Measurements from ENCODE around the gene NRG3.

Gene NRG3

GRCh38 chr10:81950358-81950757 lies 75.4 kb downstream of the NRG3 start:
- Histone ChIP-seq H3K36me3 (ENCODE audit: control insufficient read depth in 1 of 2, insufficient read depth in 2 of 2, low read length in 2 of 2) (no peaks in the 10 kb centered on the region), H3K9ac (ENCODE audit: low read depth in 1 of 2, low read length in 2 of 2) (no peak overlapping the region), H3K9me3 (ENCODE audit: control insufficient read depth in 1 of 2, low read length in 2 of 2) (peaks cover 0 to 10% of the 10 kb centered on the region in 2 donors), H3K27ac (ENCODE audit: low read depth, low read length) (no peak overlapping the region), H3K4me3 (ENCODE audit: low read depth in 1 of 2, low read length in 2 of 2) (no peak overlapping the region), H3K27me3 (ENCODE audit: control insufficient read depth in 1 of 2, insufficient read depth in 2 of 2, low read length in 2 of 2) (no peaks in the 10 kb centered on the region), H3K4me1 (ENCODE audit: control insufficient read depth in 1 of 2, insufficient read depth in 2 of 2, low read length in 2 of 2) (no peaks in the 10 kb centered on the region)

- no peaks in the 10 kb centered on the region for H3K36me3 ChIP-seq (ENCODE audit: control insufficient read depth in 1 of 2, insufficient read depth in 2 of 2, low read length in 2 of 2)
- H3K27ac ChIP-seq (ENCODE audit: low read depth, low read length), result no peak overlapping the region
- H3K4me1 ChIP-seq (ENCODE audit: control insufficient read depth in 1 of 2, insufficient read depth in 2 of 2, low read length in 2 of 2), result no peaks in the 10 kb centered on the region
- H3K9ac ChIP-seq (ENCODE audit: low read depth in 1 of 2, low read length in 2 of 2), result no peak overlapping the region
- peaks cover 0 to 9% of the 10 kb centered on the region in 2 donors for H3K9me3 ChIP-seq (ENCODE audit: control insufficient read depth in 1 of 2, low read length in 2 of 2)
- no peak overlapping the region for H3K4me3 ChIP-seq (ENCODE audit: low read depth in 1 of 2, low read length in 2 of 2)
- no peaks in the 10 kb centered on the region for H3K27me3 ChIP-seq (ENCODE audit: control insufficient read depth in 1 of 2, insufficient read depth in 2 of 2, low read length in 2 of 2)
Observed at GRCh38 chr10:81953420-81953819, 78.4 kb downstream of the NRG3 start.

DNA sequence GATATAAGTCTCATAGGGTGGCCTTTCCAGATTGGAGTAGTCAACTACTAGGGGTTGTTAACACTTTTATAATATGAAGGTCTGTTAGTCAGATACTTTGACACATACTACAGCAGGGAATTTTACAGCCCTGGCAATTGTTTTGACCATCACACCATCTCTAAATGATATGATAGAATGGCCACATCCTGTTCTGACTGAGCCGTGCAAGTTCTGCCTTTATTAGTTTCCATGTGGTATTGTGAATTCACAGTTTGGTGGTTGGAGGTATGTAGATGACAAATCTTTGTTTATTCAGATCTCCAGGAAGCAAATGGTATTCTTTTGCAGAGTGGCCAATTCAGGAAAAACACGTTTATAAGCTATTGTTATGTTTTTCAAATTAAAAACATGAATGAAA lies 83.0 kb downstream of the NRG3 start:
- Histone ChIP-seq H3K27ac (ENCODE audit: low read depth, low read length) (no peak overlapping the region), H3K9me3 (ENCODE audit: control insufficient read depth in 1 of 2, low read length in 2 of 2) (peaks cover 0 to 4% of the 10 kb centered on the region in 2 donors), H3K27me3 (ENCODE audit: control insufficient read depth in 1 of 2, insufficient read depth in 2 of 2, low read length in 2 of 2) (no peaks in the 10 kb centered on the region), H3K4me3 (ENCODE audit: low read depth in 1 of 2, low read length in 2 of 2) (no peak overlapping the region), H3K9ac (ENCODE audit: low read depth in 1 of 2, low read length in 2 of 2) (no peak overlapping the region), H3K4me1 (ENCODE audit: control insufficient read depth in 1 of 2, insufficient read depth in 2 of 2, low read length in 2 of 2) (no peaks in the 10 kb centered on the region), H3K36me3 (ENCODE audit: control insufficient read depth in 1 of 2, insufficient read depth in 2 of 2, low read length in 2 of 2) (no peaks in the 10 kb centered on the region)

DNA sequence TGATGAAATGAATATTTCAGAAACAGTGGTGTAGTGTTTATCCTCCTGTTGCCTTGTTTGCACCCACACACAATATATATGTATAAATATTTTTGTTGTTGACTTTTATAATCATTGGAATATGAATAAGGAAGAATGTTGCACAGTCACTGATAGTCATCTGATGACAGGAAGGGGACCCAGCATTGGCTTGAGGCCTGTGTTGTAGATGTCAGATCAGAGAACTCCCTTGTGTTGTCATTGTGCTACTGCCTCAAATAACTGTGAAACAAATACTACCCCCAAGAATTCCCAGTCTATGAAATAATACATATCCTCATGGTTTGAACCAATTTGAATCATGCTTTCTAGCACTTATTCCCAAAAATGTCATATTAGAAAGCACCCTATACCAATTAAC lies 84.0 kb downstream of the NRG3 start:
- Histone ChIP-seq H3K27me3 (ENCODE audit: control insufficient read depth in 1 of 2, insufficient read depth in 2 of 2, low read length in 2 of 2) (no peaks in the 10 kb centered on the region), H3K9ac (ENCODE audit: low read depth in 1 of 2, low read length in 2 of 2) (no peak overlapping the region), H3K36me3 (ENCODE audit: control insufficient read depth in 1 of 2, insufficient read depth in 2 of 2, low read length in 2 of 2) (no peaks in the 10 kb centered on the region), H3K27ac (ENCODE audit: low read depth, low read length) (no peak overlapping the region), H3K9me3 (ENCODE audit: control insufficient read depth in 1 of 2, low read length in 2 of 2) (peaks cover 0 to 4% of the 10 kb centered on the region in 2 donors), H3K4me1 (ENCODE audit: control insufficient read depth in 1 of 2, insufficient read depth in 2 of 2, low read length in 2 of 2) (no peaks in the 10 kb centered on the region), H3K4me3 (ENCODE audit: low read depth in 1 of 2, low read length in 2 of 2) (no peak overlapping the region)

DNA sequence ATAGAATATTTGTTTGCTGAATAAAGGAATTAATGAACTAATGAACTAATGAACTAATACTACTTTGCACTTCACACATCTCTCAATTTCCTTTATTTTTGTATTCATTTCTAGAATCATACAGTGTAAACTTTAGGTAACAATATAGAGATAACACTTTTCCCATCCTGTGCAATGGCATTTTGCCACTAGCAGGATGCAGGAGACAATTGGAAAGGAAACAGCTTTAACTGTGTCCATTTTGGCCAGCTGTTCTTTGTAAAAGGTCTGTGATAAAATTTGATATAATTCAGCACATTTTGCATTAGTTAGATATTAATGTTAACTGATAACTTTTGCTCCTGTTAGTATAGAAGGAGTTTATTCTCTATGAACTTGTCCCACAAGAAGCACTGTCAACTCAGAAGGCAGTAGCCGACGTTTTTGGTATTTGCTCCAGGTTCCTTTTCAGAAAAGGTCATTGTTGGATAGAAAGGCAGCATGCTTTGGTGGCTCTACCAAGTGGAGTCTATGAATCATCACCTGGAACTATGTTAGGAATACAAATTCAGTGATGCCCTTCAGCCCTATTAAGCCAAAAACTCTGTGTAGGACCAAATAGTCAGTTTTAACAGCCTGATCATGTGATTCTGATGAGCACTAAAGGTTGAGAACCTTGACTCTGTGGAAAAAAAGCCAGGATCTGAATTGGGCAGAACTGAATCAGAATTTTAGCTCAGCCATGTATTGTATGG lies 86.6 kb downstream of the NRG3 start:
- Histone ChIP-seq H3K4me1 (ENCODE audit: control insufficient read depth in 1 of 2, insufficient read depth in 2 of 2, low read length in 2 of 2) (no peaks in the 10 kb centered on the region), H3K9me3 (ENCODE audit: control insufficient read depth in 1 of 2, low read length in 2 of 2) (peaks cover 0 to 4% of the 10 kb centered on the region in 2 donors), H3K9ac (ENCODE audit: low read depth in 1 of 2, low read length in 2 of 2) (no peak overlapping the region), H3K27me3 (ENCODE audit: control insufficient read depth in 1 of 2, insufficient read depth in 2 of 2, low read length in 2 of 2) (no peaks in the 10 kb centered on the region), H3K27ac (ENCODE audit: low read depth, low read length) (no peak overlapping the region), H3K36me3 (ENCODE audit: control insufficient read depth in 1 of 2, insufficient read depth in 2 of 2, low read length in 2 of 2) (no peaks in the 10 kb centered on the region), H3K4me3 (ENCODE audit: low read depth in 1 of 2, low read length in 2 of 2) (no peak overlapping the region)

GRCh38 chr10:81963606-81964005 lies 88.6 kb downstream of the NRG3 start:
- H3K4me3 ChIP-seq (ENCODE audit: low read depth in 1 of 2, low read length in 2 of 2), result no peak overlapping the region
- H3K36me3 ChIP-seq (ENCODE audit: control insufficient read depth in 1 of 2, insufficient read depth in 2 of 2, low read length in 2 of 2), result no peaks in the 10 kb centered on the region
- H3K9me3 ChIP-seq (ENCODE audit: control insufficient read depth in 1 of 2, low read length in 2 of 2), result peaks cover 3 to 4% of the 10 kb centered on the region in 2 donors
- H3K27me3 ChIP-seq (ENCODE audit: control insufficient read depth in 1 of 2, insufficient read depth in 2 of 2, low read length in 2 of 2), result no peaks in the 10 kb centered on the region
- no peak overlapping the region for H3K27ac ChIP-seq (ENCODE audit: low read depth, low read length)
- no peaks in the 10 kb centered on the region for H3K4me1 ChIP-seq (ENCODE audit: control insufficient read depth in 1 of 2, insufficient read depth in 2 of 2, low read length in 2 of 2)
- H3K9ac ChIP-seq (ENCODE audit: low read depth in 1 of 2, low read length in 2 of 2), result no peak overlapping the region

DNA sequence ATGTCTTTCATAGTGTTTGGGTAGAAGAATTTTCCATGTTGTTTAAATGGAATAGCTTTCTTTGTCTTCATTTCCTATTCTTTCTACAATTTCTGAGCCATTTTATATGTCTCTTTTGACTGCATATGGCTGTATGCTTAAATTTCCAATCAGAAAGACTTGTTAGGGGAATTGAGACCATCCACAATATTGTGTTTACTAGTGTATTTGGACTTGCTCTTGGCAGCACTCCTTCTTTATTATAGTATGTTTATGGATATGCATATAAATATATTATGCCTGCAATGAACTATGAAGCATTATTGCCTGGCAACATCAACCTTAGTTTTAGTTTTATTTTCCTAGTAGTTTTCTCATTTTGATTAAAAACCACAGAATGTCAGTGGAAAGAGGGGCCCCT lies 92.7 kb downstream of the NRG3 start:
- H3K36me3 ChIP-seq (ENCODE audit: control insufficient read depth in 1 of 2, insufficient read depth in 2 of 2, low read length in 2 of 2), result no peaks in the 10 kb centered on the region
- H3K27me3 ChIP-seq (ENCODE audit: control insufficient read depth in 1 of 2, insufficient read depth in 2 of 2, low read length in 2 of 2), result no peaks in the 10 kb centered on the region
- H3K4me3 ChIP-seq (ENCODE audit: low read depth in 1 of 2, low read length in 2 of 2), result no peak overlapping the region
- H3K9me3 ChIP-seq (ENCODE audit: control insufficient read depth in 1 of 2, low read length in 2 of 2), result peaks cover 8 to 11% of the 10 kb centered on the region in 2 donors
- H3K9ac ChIP-seq (ENCODE audit: low read depth in 1 of 2, low read length in 2 of 2), result no peak overlapping the region
- no peak overlapping the region for H3K27ac ChIP-seq (ENCODE audit: low read depth, low read length)
- no peaks in the 10 kb centered on the region for H3K4me1 ChIP-seq (ENCODE audit: control insufficient read depth in 1 of 2, insufficient read depth in 2 of 2, low read length in 2 of 2)

DNA sequence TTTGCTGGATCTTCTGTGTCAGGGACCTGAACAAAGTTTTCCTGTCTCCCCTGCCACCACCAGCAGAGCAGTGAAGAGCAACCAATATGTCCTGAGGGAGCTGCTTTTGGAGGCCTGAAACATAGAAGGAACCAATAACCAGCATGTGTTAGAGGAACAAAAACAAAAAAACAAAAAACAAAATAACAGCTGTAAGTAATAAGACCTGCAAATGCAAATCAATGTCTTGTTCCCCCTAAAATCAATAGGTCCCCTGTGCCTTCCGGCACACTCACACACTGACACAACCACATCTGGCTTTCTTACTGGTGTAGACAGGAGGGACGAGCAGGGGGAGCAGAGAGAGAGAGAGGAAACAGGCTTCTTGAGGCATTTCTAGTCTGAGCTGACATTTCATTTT lies 94.1 kb downstream of the NRG3 start:
- Histone ChIP-seq H3K4me3 (ENCODE audit: low read depth in 1 of 2, low read length in 2 of 2) (no peak overlapping the region), H3K36me3 (ENCODE audit: control insufficient read depth in 1 of 2, insufficient read depth in 2 of 2, low read length in 2 of 2) (no peaks in the 10 kb centered on the region), H3K27ac (ENCODE audit: low read depth, low read length) (no peak overlapping the region), H3K9me3 (ENCODE audit: control insufficient read depth in 1 of 2, low read length in 2 of 2) (peaks cover 6 to 11% of the 10 kb centered on the region in 2 donors), H3K27me3 (ENCODE audit: control insufficient read depth in 1 of 2, insufficient read depth in 2 of 2, low read length in 2 of 2) (no peaks in the 10 kb centered on the region), H3K4me1 (ENCODE audit: control insufficient read depth in 1 of 2, insufficient read depth in 2 of 2, low read length in 2 of 2) (no peaks in the 10 kb centered on the region), H3K9ac (ENCODE audit: low read depth in 1 of 2, low read length in 2 of 2) (no peak overlapping the region)

GRCh38 chr10:81978238-81978637 lies 103.2 kb downstream of the NRG3 start:
- Histone ChIP-seq H3K9ac (ENCODE audit: low read depth in 1 of 2, low read length in 2 of 2) (no peak overlapping the region), H3K4me1 (ENCODE audit: control insufficient read depth in 1 of 2, insufficient read depth in 2 of 2, low read length in 2 of 2) (no peaks in the 10 kb centered on the region), H3K4me3 (ENCODE audit: low read depth in 1 of 2, low read length in 2 of 2) (no peak overlapping the region), H3K36me3 (ENCODE audit: control insufficient read depth in 1 of 2, insufficient read depth in 2 of 2, low read length in 2 of 2) (no peaks in the 10 kb centered on the region), H3K27me3 (ENCODE audit: control insufficient read depth in 1 of 2, insufficient read depth in 2 of 2, low read length in 2 of 2) (no peaks in the 10 kb centered on the region), H3K9me3 (ENCODE audit: control insufficient read depth in 1 of 2, low read length in 2 of 2) (peaks cover 0 to 9% of the 10 kb centered on the region in 2 donors), H3K27ac (ENCODE audit: low read depth, low read length) (no peak overlapping the region)

GRCh38 chr10:81981724-81982123 lies 106.7 kb downstream of the NRG3 start:
- H3K27ac ChIP-seq (ENCODE audit: low read depth, low read length), result no peak overlapping the region
- H3K4me3 ChIP-seq (ENCODE audit: low read depth in 1 of 2, low read length in 2 of 2), result no peak overlapping the region
- H3K9me3 ChIP-seq (ENCODE audit: control insufficient read depth in 1 of 2, low read length in 2 of 2), result peaks cover 0 to 10% of the 10 kb centered on the region in 2 donors
- H3K9ac ChIP-seq (ENCODE audit: low read depth in 1 of 2, low read length in 2 of 2), result no peak overlapping the region
- no peaks in the 10 kb centered on the region for H3K36me3 ChIP-seq (ENCODE audit: control insufficient read depth in 1 of 2, insufficient read depth in 2 of 2, low read length in 2 of 2)
- H3K27me3 ChIP-seq (ENCODE audit: control insufficient read depth in 1 of 2, insufficient read depth in 2 of 2, low read length in 2 of 2), result no peaks in the 10 kb centered on the region
- no peaks in the 10 kb centered on the region for H3K4me1 ChIP-seq (ENCODE audit: control insufficient read depth in 1 of 2, insufficient read depth in 2 of 2, low read length in 2 of 2)

Data from duodenal mucosa (tissue), 2 donors.